ENCODE data around the gene KITLG.
"Not testable (repeated sequence)": the region's sequence is repeated elsewhere in the genome, so short reads cannot be mapped to it uniquely, and the experiment has no call there.

KITLG gene

GRCh38 chr12:88549929-88550328, 30.3 kb downstream of the KITLG start:
- H3K27me3 ChIP-seq (ENCODE audit: insufficient read depth, poor library complexity, severe bottlenecking), result no peaks in the 10 kb centered on the region
- no peak for TF ChIP-seq REST (IDR thresholded peaks at IDR 0.05; ENCODE audit: insufficient replicate concordance, low read depth)
- TF ChIP-seq GABPA (IDR thresholded peaks at IDR 0.05; ENCODE audit: low read depth), result no peak
- no peak for TF ChIP-seq SPI1 (IDR thresholded peaks at IDR 0.05; ENCODE audit: borderline replicate concordance, low read depth)
- no peak for TF ChIP-seq POLR2AphosphoS5 (IDR thresholded peaks at IDR 0.05; ENCODE audit: low read depth)
- no peak for TF ChIP-seq CTCF (IDR thresholded peaks at IDR 0.05; ENCODE audit: insufficient read depth, low read length)
- no peak overlapping the region for H3K4me3 ChIP-seq (replicated peaks; ENCODE audit: insufficient read depth, low read length)
- H3K27ac ChIP-seq (replicated peaks), result no peak overlapping the region
- no peak for DNase-seq (ENCODE audit: low read depth in 1 of 2, low spot score in 1 of 2)

- not testable (repeated sequence) for DNase-seq (ENCODE audit: low read depth in 1 of 2, low spot score in 1 of 2); H3K27ac ChIP-seq (replicated peaks); H3K4me3 ChIP-seq (replicated peaks; ENCODE audit: insufficient read depth, low read length); H3K27me3 ChIP-seq (ENCODE audit: insufficient read depth, poor library complexity, severe bottlenecking)
These were observed 32.3 kb downstream of the KITLG start for GRCh38 chr12:88547949-88548348.

- no peak for TF ChIP-seq REST (IDR thresholded peaks at IDR 0.05; ENCODE audit: insufficient replicate concordance, low read depth)
- no peak for TF ChIP-seq SPI1 (IDR thresholded peaks at IDR 0.05; ENCODE audit: borderline replicate concordance, low read depth)
- no peak for TF ChIP-seq CTCF (IDR thresholded peaks at IDR 0.05; ENCODE audit: insufficient read depth, low read length)
- DNase-seq (ENCODE audit: low read depth in 1 of 2, low spot score in 1 of 2), result no peak
- H3K27me3 ChIP-seq (ENCODE audit: insufficient read depth, poor library complexity, severe bottlenecking), result no peaks in the 10 kb centered on the region
- H3K4me3 ChIP-seq (replicated peaks; ENCODE audit: insufficient read depth, low read length), result no peak overlapping the region
- no peak overlapping the region for H3K27ac ChIP-seq (replicated peaks)
These were observed 33.4 kb downstream of the KITLG start for GRCh38 chr12:88546853-88547252.

- Histone ChIP-seq H3K27ac (replicated peaks) (no peak overlapping the region), H3K4me3 (replicated peaks; ENCODE audit: insufficient read depth, low read length) (no peak overlapping the region), H3K27me3 (ENCODE audit: insufficient read depth, poor library complexity, severe bottlenecking) (no peaks in the 10 kb centered on the region)
- TF ChIP-seq SPI1 (IDR thresholded peaks at IDR 0.05; ENCODE audit: borderline replicate concordance, low read depth), result no peak
- no peak for TF ChIP-seq GABPA (IDR thresholded peaks at IDR 0.05; ENCODE audit: low read depth)
- no peak for TF ChIP-seq POLR2AphosphoS5 (IDR thresholded peaks at IDR 0.05; ENCODE audit: low read depth)
- TF ChIP-seq REST (IDR thresholded peaks at IDR 0.05; ENCODE audit: insufficient replicate concordance, low read depth), result no peak
- no peak for TF ChIP-seq CTCF (IDR thresholded peaks at IDR 0.05; ENCODE audit: insufficient read depth, low read length)
- DNase-seq (ENCODE audit: low read depth in 1 of 2, low spot score in 1 of 2), result no peak
These were observed 34.0 kb downstream of the KITLG start for GRCh38 chr12:88546226-88546625.
